H4 (cell line): ENCODE measurements around the gene NINJ2. TPM values are rescaled to one million over a fixed set of nuclear protein-coding genes. Genes with fewer than 3 reads are reported as not detected.

ENCODE experiments used
- DNase-seq: peaks from one replicate; pipeline ENCODE4 v3.0.0-alpha.2; 2015; ENCODE audit warnings: low spot score
- total RNA-seq: library from RNA; depleted of rRNA; stranded (reverse); fragments of >200 nt; shearing (Covaris generic); gene quantifications from 2 replicates; pipeline ENCODE4 v1.2.3, GENCODE V29; 2014

Gene NINJ2
- total RNA-seq, 1 experiment from 2014 or later, result not detected

GRCh38 chr12:673849-674248 lies 10.6 kb upstream of the NINJ2 start:
- no peak for DNase-seq

DNA sequence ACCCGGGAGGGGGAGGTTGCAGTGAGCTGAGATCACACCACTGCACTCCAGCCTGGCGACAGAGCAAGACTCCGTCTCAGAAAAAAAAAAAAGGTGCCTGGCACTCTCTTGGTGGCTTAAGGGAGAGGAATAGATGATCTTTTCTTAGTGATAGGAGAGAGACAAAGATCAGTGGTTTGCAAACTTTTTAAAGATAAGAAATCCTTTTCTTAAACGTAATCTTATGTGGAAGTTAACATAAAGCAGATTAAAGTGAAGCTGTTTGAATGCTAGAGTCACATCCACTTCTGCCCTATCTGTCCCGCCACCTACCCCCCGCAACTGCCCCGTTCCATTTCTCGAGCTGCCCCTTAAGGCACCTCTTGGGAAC lies 6.3 kb upstream of the NINJ2 start:
- no peak for DNase-seq

GRCh38 chr12:668090-668481 lies 4.8 kb upstream of the NINJ2 start:
- DNase-seq, result no peak

DNA sequence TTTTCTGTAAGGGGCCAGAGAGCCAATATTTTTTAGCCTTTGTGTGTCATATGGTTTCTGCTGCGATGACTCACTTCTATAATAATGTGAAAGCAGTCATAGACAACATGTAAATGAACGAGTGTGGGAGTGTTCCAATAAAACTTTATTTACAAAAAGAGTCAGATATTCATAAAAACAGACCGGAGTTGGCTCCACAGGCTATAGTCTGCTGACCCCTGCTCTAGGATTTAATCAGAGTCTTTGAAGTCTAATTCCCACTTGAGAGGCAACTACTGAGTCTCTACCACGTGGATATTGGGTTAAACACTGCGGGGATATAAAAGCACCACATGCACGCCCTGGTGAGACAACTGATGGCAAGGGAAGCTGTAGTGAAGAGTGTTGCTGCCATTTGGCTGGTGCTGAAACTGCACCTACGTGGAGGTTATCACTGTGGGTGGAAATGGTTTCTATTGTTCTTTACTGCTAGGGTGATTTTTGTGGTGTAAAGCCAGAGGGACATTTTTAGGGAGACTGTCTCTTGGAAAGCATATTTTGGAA lies 3.6 kb upstream of the NINJ2 start:
- no peak for DNase-seq

GRCh38 chr12:666066-666465 lies 2.8 kb upstream of the NINJ2 start:
- DNase-seq, result no peak

DNA sequence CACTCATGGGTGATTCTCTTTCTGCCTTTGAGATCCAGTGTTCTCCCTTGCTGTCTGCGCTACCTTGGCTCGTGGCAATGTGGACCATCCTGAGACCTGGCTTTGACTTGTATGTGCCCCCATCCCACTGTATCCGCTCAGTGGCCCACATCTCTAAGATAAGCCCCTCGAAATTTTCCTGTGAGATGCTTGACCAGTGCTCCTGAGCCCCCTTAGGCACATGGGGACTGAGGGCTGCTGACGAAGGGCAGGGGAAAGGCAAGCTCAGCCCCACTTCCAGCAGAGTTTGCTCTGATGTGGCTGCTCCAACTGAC lies 1.5 kb upstream of the NINJ2 start:
- DNase-seq, result no peak

DNA sequence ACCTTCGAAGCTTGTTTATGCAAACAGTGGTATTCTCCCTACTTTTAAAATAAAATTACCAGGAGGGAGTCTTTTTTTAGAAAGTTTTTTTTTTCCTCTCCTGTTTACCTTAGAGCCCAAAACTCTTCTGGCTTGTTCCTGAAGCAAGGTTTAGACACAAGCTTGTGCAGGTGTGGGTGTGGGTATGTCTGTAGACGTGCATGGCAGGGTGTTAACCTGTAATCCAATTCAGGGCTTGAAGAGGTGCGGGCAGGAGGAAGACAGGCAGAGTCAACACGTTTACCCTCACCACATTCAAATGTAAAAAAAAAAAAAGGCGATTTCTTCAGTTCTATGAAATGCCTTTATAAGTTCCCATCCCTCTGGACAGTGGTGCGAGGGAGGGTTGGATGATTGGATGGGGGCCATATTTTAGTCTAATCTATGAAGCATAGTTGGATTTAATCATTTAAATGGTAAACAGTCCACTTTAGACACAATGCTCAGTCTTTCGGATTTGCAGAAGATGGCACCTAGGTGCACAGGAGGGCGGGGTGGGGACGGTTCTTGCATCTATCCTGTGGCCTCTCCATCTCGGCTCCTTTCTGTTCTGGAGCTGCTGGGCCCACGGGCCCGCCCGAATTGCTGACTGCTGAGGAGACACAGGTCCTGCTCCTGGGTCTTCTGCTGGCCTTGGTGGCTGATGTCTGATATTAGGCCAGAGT lies 982 bp upstream of the NINJ2 start:
- no peak for DNase-seq

- no peak for DNase-seq
Observed at GRCh38 chr12:662566-663292, 516 bp downstream of the NINJ2 start.

- DNase-seq, result no peak
Observed at GRCh38 chr12:661720-662486, 1.3 kb downstream of the NINJ2 start.

- no peak for DNase-seq
Observed at GRCh38 chr12:659090-659683, 4.1 kb downstream of the NINJ2 start.

GRCh38 chr12:650983-651382 lies 12.3 kb downstream of the NINJ2 start:
- DNase-seq, result no peak

- no peak for DNase-seq
Observed at GRCh38 chr12:647385-648085, 15.7 kb downstream of the NINJ2 start.

- DNase-seq, result no peak
Observed at GRCh38 chr12:646442-647384, 16.5 kb downstream of the NINJ2 start.

DNA sequence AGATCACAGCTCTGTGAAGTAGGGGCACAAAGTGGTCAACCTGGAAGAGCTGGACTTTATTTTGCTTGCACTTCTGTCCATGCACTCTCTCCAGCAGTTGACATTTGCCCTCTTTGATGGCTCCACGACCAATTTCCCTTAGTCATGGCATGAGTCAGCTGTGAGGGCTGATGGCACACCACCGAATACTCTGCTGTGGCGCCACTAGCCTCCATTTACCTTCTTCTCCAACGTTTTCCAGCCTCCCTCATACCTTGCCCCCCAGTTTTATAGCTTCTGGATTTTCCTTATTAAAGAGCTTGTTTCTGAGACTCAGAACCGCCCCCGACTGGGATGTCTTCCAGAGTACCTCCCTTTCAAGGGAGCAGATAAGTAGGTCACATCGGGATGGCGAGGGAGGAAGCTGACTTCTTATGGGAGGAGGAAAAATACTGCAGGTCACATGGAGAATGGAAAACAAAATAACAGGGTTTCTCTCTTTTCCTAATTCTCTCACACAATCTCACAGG lies 17.6 kb downstream of the NINJ2 start:
- DNase-seq, result peak; percentile 37

- no peak for DNase-seq
Observed at GRCh38 chr12:644818-645552, 18.3 kb downstream of the NINJ2 start.

GRCh38 chr12:644303-644639 lies 19.0 kb downstream of the NINJ2 start:
- no peak for DNase-seq

GRCh38 chr12:643475-644302 lies 19.6 kb downstream of the NINJ2 start:
- DNase-seq, result no peak

DNA sequence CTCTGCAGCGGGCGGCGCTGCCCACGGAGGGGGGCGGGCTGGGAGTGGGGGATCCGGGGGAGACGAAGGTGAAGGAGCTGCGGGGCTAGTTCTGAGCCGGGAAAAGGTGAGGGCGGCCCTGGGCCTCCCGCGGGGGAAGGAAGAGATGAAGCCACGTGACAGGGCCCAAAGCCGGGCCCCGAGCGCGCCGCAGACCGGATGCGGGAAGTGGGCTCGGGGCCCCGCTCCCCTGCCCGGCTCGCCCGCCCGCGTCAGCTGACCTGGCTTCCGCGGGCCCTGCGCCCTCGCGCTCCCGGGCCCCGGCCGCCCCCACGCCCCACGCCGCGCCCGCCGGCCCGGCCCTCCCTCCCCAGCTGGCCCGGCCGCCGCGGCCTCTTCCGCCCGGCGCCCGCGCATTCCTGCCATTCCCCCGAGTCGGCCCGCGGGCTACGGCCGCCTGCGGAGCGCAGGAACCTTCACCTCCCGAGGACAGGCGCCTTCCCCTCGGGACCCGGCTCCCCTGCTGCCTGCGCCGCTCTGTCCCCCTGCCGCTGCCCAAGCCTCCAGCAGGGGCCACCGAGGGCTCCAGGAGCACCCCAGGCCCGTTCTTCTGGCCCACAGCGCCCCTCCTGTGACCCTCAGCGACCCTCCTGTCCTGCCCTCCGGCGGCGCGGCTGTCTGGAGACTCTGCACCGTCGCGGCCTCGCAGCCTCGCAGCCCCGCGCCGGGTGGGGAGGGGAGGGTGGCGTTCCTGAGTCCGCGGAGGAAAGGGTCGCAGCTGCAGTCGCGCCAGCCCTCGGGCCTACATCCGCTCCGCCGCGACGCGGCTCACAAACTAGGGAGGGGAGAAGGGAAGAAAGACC lies 20.4 kb downstream of the NINJ2 start:
- DNase-seq, result no peak
